ENCODE data around the gene GPR55. TPM values are rescaled to one million over a fixed set of nuclear protein-coding genes. Genes with fewer than 3 reads are reported as not detected.

The GPR55 gene
- total and polyA plus RNA-seq, 2 donors (not counting 3 experiments of a cell fraction or from before 2014, with no cell fraction given) = not detected

GRCh38 chr2:230928701-230929380, 3.8 kb upstream of the GPR55 start:
- CTCF ChIA-PET = no interaction called here
- Histone ChIP-seq H3K27ac (ENCODE audit: insufficient read depth, low read depth, low read length) (no peak overlapping the region), H3K4me1 (ENCODE audit: control insufficient read depth, extremely low read depth, insufficient read depth, low read length) (no peaks in the 10 kb centered on the region), H3K9me1 (replicated peaks; ENCODE audit: control insufficient read depth, extremely low read depth, insufficient read depth, low read length) (no peaks in the 10 kb centered on the region), H3K9me3 (replicated peaks; ENCODE audit: control insufficient read depth, insufficient read depth, low read length) (no peaks in the 10 kb centered on the region), H3K36me3 (ENCODE audit: control insufficient read depth in 2 of 2, extremely low read depth in 1 of 2, insufficient read depth in 2 of 2, low read length in 2 of 2) (no peaks in the 10 kb centered on the region), H3K4me2 (ENCODE audit: insufficient read depth, low read length) (no peak overlapping the region), H4K20me1 (replicated peaks; ENCODE audit: control insufficient read depth, extremely low read depth, insufficient read depth, low read length) (no peaks in the 10 kb centered on the region), H3K27me3 (ENCODE audit: control insufficient read depth in 2 of 2, insufficient read depth in 2 of 2, low read length in 2 of 2) (no peaks in the 10 kb centered on the region), H3K79me2 (ENCODE audit: control insufficient read depth, insufficient read depth, low read length) (no peaks in the 10 kb centered on the region), H3K9ac (replicated peaks; ENCODE audit: extremely low read depth, insufficient read depth, low read length) (no peak overlapping the region), H2AFZ (ENCODE audit: low read depth, low read length) (no peak overlapping the region), H3K4me3 (replicated peaks in 1 of 3; ENCODE audit: insufficient read depth in 1 of 3, low read depth in 1 of 3, low read length in 3 of 3) (no peak overlapping the region)
- DNase-seq (ENCODE audit: low read depth, low spot score) (no peak), FAIRE-seq (no peak)
- dilution Hi-C loops (cut with MboI; ENCODE audit: extremely low pct_ligation_motif_present, low sequenced_read_pairs) (no loop called here), intact Hi-C loops (cut with micrococcal nuclease) (no loop called here)
- POLR2A ChIA-PET = no interaction called here
- BruUV-seq (replicated peaks) = no TSS peak
- TF ChIP-seq EZH2 (IDR thresholded peaks at IDR 0.05; ENCODE audit: borderline replicate concordance, low read depth, low read length, severe bottlenecking) (no peak), GATA2 (IDR thresholded peaks at IDR 0.05; ENCODE audit: insufficient read depth, insufficient read length, low read depth, low read length) (no peak), JUN (IDR thresholded peaks at IDR 0.05; ENCODE audit: borderline replicate concordance, insufficient read depth, insufficient read length, low read depth) (no peak), MYC (IDR thresholded peaks at IDR 0.05; ENCODE audit: low read depth, low read length) (no peak), POLR2A (IDR thresholded peaks at IDR 0.05; ENCODE audit: low read depth, low read length) (no peak), POLR2AphosphoS5 (IDR thresholded peaks at IDR 0.05; ENCODE audit: insufficient read depth, low read depth, low read length) (no peak), FOS (IDR thresholded peaks at IDR 0.05; ENCODE audit: borderline replicate concordance, insufficient read depth, low read length) (no peak), MAX (IDR thresholded peaks at IDR 0.05; ENCODE audit: insufficient read depth, insufficient read length) (no peak), CTCF (IDR thresholded peaks at IDR 0.05; ENCODE audit: extremely low read depth in 1 of 2, insufficient read depth in 1 of 2, low read depth in 1 of 2, low read length in 2 of 2) (no peak)

All from endothelial cell of umbilical vein (primary cell).